Neural cell (in vitro differentiated cells): Measurements from ENCODE around the gene RHOBTB3. TPM values are rescaled to one million over a fixed set of nuclear protein-coding genes. Genes with fewer than 3 reads are reported as not detected.

Experiments used
- H2AFZ ChIP-seq: fragments of 200-600, 300-800 bp; sonication (generic), shearing (Covaris generic); 2 replicates; pipeline ENCODE4 v1.6.0; 2014; ENCODE audit warnings: low read depth, mild to moderate bottlenecking, antibody characterized with exemption, low read length, moderate library complexity
- H3F3A ChIP-seq: fragments of 200-600 bp; shearing (Covaris generic); 2 replicates; pipeline ENCODE4 v1.6.1; 2016; ENCODE audit warnings: mild to moderate bottlenecking, moderate library complexity, mixed read lengths, antibody characterized with exemption, low read length; ENCODE audit not compliant: insufficient read depth, poor library complexity, severe bottlenecking
- H3K27ac ChIP-seq: fragments of 200-600, 300-800 bp; sonication (generic), shearing (Covaris generic); 2 replicates; pipeline ENCODE4 v1.5.1; 2014; ENCODE audit warnings: mild to moderate bottlenecking, low read length, moderate library complexity
- H3K27me3 ChIP-seq: fragments of 300-800, 200-600 bp; sonication (generic), shearing (Covaris generic); 2 replicates; pipeline ENCODE4 v1.6.0; 2014; ENCODE audit warnings: mild to moderate bottlenecking, low read depth, low read length, moderate library complexity; ENCODE audit not compliant: insufficient read depth
- H3K36me3 ChIP-seq: fragments of 300-800, 200-600 bp; sonication (generic), shearing (Covaris generic); 2 replicates; pipeline ENCODE4 v1.5.1; 2014; ENCODE audit warnings: mild to moderate bottlenecking, antibody characterized with exemption, low read length, moderate library complexity; ENCODE audit not compliant: insufficient read depth
- H3K4me2 ChIP-seq: fragments of 300-800, 200-600 bp; sonication (generic), shearing (Covaris generic); 2 replicates; pipeline ENCODE4 v1.6.0; 2014; ENCODE audit warnings: mild to moderate bottlenecking, low read length
- H3K4me3 ChIP-seq: fragments of 300-800, 200-600 bp; sonication (generic), shearing (Covaris generic); 2 replicates; pipeline ENCODE4 v1.5.1; 2014; ENCODE audit warnings: mild to moderate bottlenecking, low read length, moderate library complexity
- H3K79me2 ChIP-seq: fragments of 200-600 bp; shearing (Covaris generic); replicated peaks from 2 replicates; pipeline ENCODE4 v1.6.0; 2014; ENCODE audit warnings: mild to moderate bottlenecking, low read length, moderate library complexity; ENCODE audit not compliant: insufficient read depth
- H3K9ac ChIP-seq: fragments of 300-800, 200-600 bp; sonication (generic), shearing (Covaris generic); 2 replicates; pipeline ENCODE4 v1.6.1; 2016; ENCODE audit warnings: mild to moderate bottlenecking, low read length, mixed read lengths
- H3K9me2 ChIP-seq: fragments of 200-600 bp; shearing (Covaris generic); 2 replicates; pipeline ENCODE4 v1.6.1; 2016; ENCODE audit warnings: mild to moderate bottlenecking, low read length, mixed read lengths; ENCODE audit not compliant: insufficient read depth
- H3K9me3 ChIP-seq: fragments of 200-600, 300-800 bp; sonication (generic), shearing (Covaris generic); 2 replicates; pipeline ENCODE4 v1.6.1; 2016; ENCODE audit warnings: mild to moderate bottlenecking, mixed run types, low read length, moderate library complexity, mixed read lengths
- H4K20me1 ChIP-seq: fragments of 200-600 bp; shearing (Covaris generic); 2 replicates; pipeline ENCODE4 v1.6.1; 2016; ENCODE audit warnings: mild to moderate bottlenecking, mixed run types; ENCODE audit not compliant: insufficient read depth
- CTCF ChIP-seq: fragments of 450-650 bp; IDR thresholded peaks from 2 replicates; pipeline ENCODE4 v1.5.1; 2014; ENCODE audit warnings: antibody characterized with exemption, mild to moderate bottlenecking, moderate library complexity; ENCODE audit not compliant: poor library complexity, severe bottlenecking
- EP300 ChIP-seq: fragments of 450-650 bp; conservative IDR thresholded peaks from 2 replicates; pipeline ENCODE4 v1.6.1; 2014; ENCODE audit warnings: antibody characterized with exemption, mild to moderate bottlenecking, moderate library complexity; ENCODE audit not compliant: poor library complexity, severe bottlenecking
- EZH2 ChIP-seq: fragments of 200-600, 300-800 bp; shearing (Covaris generic), sonication (generic); IDR thresholded peaks from 2 replicates; pipeline ENCODE4 v1.6.1; 2014; ENCODE audit warnings: antibody characterized with exemption, low read length, borderline replicate concordance, mild to moderate bottlenecking; ENCODE audit not compliant: insufficient read depth, poor library complexity, severe bottlenecking
- MXI1 ChIP-seq: fragments of 450-650 bp; conservative IDR thresholded peaks from 2 replicates; pipeline ENCODE4 v1.6.1; 2014; ENCODE audit warnings: antibody characterized with exemption, mild to moderate bottlenecking; ENCODE audit not compliant: poor library complexity, severe bottlenecking
- POLR2AphosphoS5 ChIP-seq: IDR thresholded peaks from 2 replicates; pipeline ENCODE4 v1.6.1; 2012
- RAD21 ChIP-seq: fragments of 450-650 bp; conservative IDR thresholded peaks from 2 replicates; pipeline ENCODE4 v1.6.1; 2014; ENCODE audit warnings: antibody characterized with exemption, mild to moderate bottlenecking, moderate library complexity
- REST ChIP-seq: IDR thresholded peaks from 2 replicates; pipeline ENCODE4 v1.6.1; 2012; ENCODE audit warnings: borderline replicate concordance
- SMC3 ChIP-seq: fragments of 450-650 bp; conservative IDR thresholded peaks from 2 replicates; pipeline ENCODE4 v1.6.1; 2014; ENCODE audit warnings: antibody characterized with exemption, mild to moderate bottlenecking, moderate library complexity; ENCODE audit not compliant: poor library complexity
- TAF1 ChIP-seq: IDR thresholded peaks from 2 replicates; pipeline ENCODE4 v1.6.1; 2012; ENCODE audit warnings: low read depth
- polyA plus RNA-seq: library from polyadenylated mRNA; depleted of rRNA; stranded (reverse); fragments of >200 nt; gene quantifications from 2 replicates; pipeline ENCODE4 v1.2.3, GENCODE V29; 2014

The RHOBTB3 gene
- polyA plus RNA-seq, 1 donor from 2014 or later = 99.4 TPM

GRCh38 chr5:95798048-95798447, 66.9 kb downstream of the RHOBTB3 start:
- H3K9ac ChIP-seq = no peak overlapping the region
- no peak overlapping the region for H3K4me2 ChIP-seq
- no peak overlapping the region for H2AFZ ChIP-seq
- H3K9me2 ChIP-seq = no peaks in the 10 kb centered on the region
- H3F3A ChIP-seq = no peaks in the 10 kb centered on the region
- H3K79me2 ChIP-seq = no peaks in the 10 kb centered on the region
- no peaks in the 10 kb centered on the region for H3K9me3 ChIP-seq
- TF ChIP-seq EZH2 (no peak), SMC3 (no peak), EP300 (no peak), REST (no peak)
- no peaks in the 10 kb centered on the region for H3K36me3 ChIP-seq
- H3K27ac ChIP-seq = no peak overlapping the region
- H3K4me3 ChIP-seq = no peak overlapping the region
- no peaks in the 10 kb centered on the region for H3K27me3 ChIP-seq
- H4K20me1 ChIP-seq = no peaks in the 10 kb centered on the region

DNA sequence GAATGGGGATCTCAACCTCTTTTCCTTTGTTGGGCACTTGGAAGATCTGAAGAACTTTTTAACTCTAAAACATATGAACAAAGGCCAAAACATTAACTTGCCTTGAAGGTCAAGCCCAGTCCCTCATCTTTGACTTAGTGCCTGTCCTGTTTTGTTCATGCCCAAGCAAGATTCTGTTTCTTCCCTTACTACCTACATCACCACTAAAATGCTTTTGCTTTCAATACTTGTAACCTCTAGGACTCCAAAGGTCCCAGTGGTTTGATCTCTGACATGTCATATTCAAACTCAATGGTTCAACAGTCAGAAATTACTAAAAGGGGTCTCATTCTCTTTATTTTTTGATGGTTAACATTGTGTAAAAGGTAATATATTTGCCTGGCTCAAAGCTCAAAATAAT, 67.4 kb downstream of the RHOBTB3 start:
- no peaks in the 10 kb centered on the region for H3K79me2 ChIP-seq
- H2AFZ ChIP-seq = no peak overlapping the region
- H3K4me3 ChIP-seq = no peak overlapping the region
- H3K36me3 ChIP-seq = no peaks in the 10 kb centered on the region
- no peak overlapping the region for H3K27ac ChIP-seq
- no peak overlapping the region for H3K4me2 ChIP-seq
- H3K9ac ChIP-seq = no peak overlapping the region
- H3K27me3 ChIP-seq = no peaks in the 10 kb centered on the region
- TF ChIP-seq SMC3 (no peak), CTCF (no peak), POLR2AphosphoS5 (no peak), EP300 (no peak), MXI1 (no peak), REST (no peak), RAD21 (no peak), TAF1 (no peak), EZH2 (no peak)
- no peaks in the 10 kb centered on the region for H4K20me1 ChIP-seq
- H3K9me3 ChIP-seq = no peaks in the 10 kb centered on the region
- H3F3A ChIP-seq = no peaks in the 10 kb centered on the region
- no peaks in the 10 kb centered on the region for H3K9me2 ChIP-seq
